22Rv1 (cell line): ENCODE measurements around the gene WDR33.

ENCODE experiments used
- H3K27ac ChIP-seq: fragments of 450-650 bp; 2 replicates; pipeline ENCODE4 v1.5.1; 2017
- ZFX ChIP-seq: fragments of 450-650 bp; IDR thresholded peaks from 2 replicates; pipeline ENCODE4 v1.6.1; 2017; ENCODE audit warnings: antibody characterized with exemption, borderline replicate concordance
- TF ChIP-seq, protein P1 (sequence below): fragments of 450-650 bp; IDR thresholded peaks from 2 replicates; pipeline ENCODE4 v1.5.1; 2017; ENCODE audit warnings: mild to moderate bottlenecking

Gene WDR33

DNA sequence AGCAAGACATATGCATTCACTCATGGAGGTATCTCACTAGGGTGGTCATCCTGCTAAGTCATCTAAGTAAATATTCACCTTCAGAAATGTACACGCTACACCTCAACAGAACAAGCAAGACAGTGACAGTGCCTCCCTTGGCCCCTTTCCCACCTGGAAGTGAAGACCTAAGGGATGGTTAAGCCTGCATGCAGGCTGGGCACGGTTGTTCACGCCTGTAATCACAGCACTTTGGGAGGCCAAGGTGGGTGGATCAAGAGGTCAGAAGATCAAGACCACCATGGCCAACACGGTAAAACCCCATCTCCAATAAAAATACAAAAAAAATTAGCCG lies 140.0 kb downstream of the WDR33 start:
- TF ChIP-seq ZFX, result no peak
- TF ChIP-seq, protein P1, sequence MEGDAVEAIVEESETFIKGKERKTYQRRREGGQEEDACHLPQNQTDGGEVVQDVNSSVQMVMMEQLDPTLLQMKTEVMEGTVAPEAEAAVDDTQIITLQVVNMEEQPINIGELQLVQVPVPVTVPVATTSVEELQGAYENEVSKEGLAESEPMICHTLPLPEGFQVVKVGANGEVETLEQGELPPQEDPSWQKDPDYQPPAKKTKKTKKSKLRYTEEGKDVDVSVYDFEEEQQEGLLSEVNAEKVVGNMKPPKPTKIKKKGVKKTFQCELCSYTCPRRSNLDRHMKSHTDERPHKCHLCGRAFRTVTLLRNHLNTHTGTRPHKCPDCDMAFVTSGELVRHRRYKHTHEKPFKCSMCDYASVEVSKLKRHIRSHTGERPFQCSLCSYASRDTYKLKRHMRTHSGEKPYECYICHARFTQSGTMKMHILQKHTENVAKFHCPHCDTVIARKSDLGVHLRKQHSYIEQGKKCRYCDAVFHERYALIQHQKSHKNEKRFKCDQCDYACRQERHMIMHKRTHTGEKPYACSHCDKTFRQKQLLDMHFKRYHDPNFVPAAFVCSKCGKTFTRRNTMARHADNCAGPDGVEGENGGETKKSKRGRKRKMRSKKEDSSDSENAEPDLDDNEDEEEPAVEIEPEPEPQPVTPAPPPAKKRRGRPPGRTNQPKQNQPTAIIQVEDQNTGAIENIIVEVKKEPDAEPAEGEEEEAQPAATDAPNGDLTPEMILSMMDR, result no peak

DNA sequence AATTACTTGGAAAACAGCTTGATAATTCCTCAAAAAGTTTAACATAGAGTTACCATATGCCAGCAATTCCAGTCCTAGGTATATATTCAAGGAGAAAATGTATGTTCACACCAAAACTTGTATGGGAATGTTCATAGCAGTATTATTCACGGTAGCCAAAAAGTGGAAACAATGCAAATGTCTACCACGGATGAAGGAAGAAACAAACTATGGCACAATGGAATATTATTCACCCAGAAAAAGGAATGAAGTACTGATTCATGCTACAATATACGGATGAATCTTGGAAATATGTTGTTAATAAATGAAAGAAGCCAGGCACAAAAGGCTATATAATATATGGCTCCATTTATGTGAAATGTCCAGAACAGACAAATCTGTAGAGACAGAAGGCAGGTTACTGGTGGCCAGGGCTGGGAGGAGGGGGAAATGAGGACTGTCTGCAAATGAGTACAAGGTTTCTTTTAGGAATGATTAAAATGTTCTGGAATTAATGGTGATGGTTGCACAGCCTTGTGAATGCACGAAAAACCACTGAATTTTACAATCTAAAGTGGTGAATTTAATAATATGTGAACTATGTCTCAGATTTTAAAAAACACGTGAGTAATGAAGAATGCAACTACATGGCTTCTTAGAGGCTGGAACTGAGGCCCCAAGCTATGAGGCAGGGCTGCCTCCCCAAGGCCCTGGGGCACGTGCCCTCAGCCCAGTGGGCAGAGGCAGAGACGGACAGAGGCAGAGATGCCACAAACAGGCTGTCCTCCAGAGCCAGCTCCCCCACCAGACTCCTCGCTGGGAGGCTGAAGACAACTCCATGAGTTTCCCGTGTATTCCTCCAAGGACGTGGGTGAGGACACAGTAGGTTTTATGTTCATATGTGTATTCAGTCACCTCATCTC lies 140.7 kb downstream of the WDR33 start:
- no peak overlapping the region for H3K27ac ChIP-seq
- TF ChIP-seq, protein P1, result no peak
- TF ChIP-seq ZFX, result no peak

More for the DNA sequence above, 140.0 kb downstream of the WDR33 start:
- H3K27ac ChIP-seq, result no peak overlapping the region

- H3K27ac ChIP-seq, result no peak overlapping the region
- TF ChIP-seq, protein P1, result no peak
- TF ChIP-seq ZFX, result no peak
These were observed 141.9 kb downstream of the WDR33 start for GRCh38 chr2:127669056-127669455.

DNA sequence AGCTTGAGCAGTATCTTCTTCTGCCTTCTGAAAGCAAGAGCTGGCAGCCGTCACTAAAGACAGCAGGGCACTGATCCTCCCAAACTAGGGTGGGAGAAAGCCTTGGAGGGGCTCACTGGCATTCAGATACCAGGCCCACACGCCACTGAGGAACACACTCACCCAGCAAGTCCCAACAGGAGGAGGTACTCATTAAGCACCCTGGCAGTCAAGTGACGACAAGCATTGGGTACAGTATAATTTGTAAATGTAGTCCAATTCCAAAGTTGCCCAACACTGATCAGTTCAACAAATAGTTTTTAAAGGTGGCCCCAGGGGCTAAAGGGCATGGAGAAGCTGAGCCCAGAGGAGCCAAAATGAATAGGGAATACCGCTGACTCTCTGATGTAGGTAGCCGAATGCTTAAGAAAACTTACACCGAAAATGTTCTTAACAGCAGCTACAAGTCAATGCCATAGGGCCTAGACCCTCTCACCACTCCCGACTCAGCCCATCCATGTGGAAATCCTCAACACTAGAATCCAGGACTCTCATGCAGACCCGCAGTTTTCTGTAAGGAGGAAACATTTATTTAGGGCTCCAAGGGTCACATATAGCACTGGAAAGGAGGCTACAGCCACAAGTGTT lies 145.6 kb downstream of the WDR33 start:
- H3K27ac ChIP-seq, result no peak overlapping the region
- TF ChIP-seq ZFX, result no peak
- TF ChIP-seq, protein P1, result no peak

DNA sequence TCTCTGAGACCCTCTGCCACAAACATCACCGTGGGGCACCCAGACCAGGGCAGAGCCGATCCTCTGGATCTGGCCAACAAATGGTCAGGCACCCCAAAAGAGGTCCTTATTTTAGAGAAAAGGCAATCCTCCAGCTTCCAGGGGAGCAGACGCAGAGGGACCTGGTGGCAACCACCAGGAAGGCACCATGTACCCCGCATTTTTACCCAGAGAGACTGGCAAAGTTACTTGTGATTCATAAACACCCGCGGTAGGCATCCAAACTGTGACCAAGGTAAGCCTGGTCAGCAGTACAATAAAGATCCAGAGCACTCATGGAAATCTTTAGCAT lies 146.1 kb downstream of the WDR33 start:
- no peak overlapping the region for H3K27ac ChIP-seq
- TF ChIP-seq ZFX, result no peak
- TF ChIP-seq, protein P1, result no peak

- TF ChIP-seq ZFX, result no peak
- TF ChIP-seq, protein P1, result no peak
- no peak overlapping the region for H3K27ac ChIP-seq
These were observed 146.7 kb downstream of the WDR33 start for GRCh38 chr2:127664065-127664894.

DNA sequence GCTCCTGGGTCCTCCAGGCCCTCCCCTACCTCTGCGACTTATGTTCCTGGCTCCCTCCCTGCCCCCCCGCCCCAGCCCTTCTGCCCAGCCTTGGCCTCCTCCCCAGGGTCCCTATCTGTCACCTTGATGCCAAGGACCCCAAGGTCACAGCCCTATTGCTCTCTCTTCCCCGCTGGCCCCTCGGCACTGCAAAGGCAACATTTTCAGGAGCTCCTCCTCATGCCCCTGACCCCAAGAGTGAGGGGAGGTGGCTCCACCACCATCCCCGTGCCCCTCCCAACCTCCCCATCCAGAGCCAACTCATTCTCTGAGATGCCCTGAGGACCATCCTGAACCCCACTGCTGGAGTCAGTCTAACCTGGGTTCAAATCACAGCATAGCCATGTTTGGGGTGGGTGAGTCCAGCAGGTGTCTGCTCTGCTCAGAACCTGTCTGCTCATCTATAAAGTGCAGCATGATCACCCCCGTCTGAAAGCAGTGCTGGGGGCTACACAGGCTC lies 147.4 kb downstream of the WDR33 start:
- no peak for TF ChIP-seq ZFX
- TF ChIP-seq, protein P1, result no peak
- no peak overlapping the region for H3K27ac ChIP-seq
